ENCODE data around the gene EVX2. TPM values are rescaled to one million over a fixed set of nuclear protein-coding genes. Genes with fewer than 3 reads are reported as not detected.
A peak's percentile ranks its signal among the peaks of the same experiment; 100 is the strongest.

Gene EVX2
- total and polyA plus RNA-seq, 7 donors: not detected

DNA sequence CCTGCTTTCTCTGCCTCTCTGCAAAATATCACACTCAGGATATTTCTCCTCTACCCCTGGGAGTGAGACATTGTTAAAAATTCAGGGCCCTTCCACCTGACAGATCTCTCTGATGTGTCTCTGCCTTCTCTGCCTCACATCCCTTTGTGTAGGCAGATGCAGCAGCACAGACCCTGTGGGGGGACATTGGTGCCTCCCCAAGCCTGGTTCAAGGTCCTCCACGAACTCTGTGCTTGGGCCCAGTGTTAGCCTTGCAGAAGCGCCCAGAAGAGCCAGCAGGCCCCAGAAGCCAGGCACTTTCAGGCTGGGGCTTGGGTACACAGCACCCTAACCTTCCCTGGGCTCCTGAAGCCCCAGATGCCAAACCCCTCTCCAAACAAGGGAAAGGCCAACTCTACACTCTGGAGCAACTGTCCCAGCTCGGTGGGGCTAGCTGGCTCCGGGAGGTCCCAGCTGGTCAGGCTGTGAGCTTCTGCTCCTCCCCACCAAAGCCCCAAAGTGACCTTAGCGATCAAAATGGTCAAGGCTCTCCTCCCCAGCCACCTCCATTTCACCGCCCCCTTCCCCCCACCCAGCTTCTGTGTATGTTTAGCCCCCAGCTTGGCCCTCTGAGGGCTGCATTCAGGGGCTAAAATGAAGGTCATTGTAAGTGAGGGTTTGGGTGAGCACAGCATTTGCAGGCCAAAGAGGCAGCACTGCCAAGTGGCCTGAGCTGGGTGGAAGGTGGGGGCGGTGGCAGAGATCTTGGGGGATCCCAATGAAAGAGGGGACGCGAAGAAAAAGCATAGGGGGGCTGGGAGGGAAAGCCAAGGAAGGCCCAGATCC is 41.4 kb upstream of the EVX2 start:
- ATAC-seq: no peak
- intact Hi-C loops (cut with DNase I): loop anchor here (5.0 kb wide), 6 partner anchors 332 to 1022 kb away; no protein-coding TSS in a partner anchor
- H3K4me1 ChIP-seq: peaks cover 18% of the 10 kb centered on the region
- WGBS, 3 donors: 84 to 95% (median 87%) methylated on average over 9 of the region's 9 CpGs
- no peak for DNase-seq
- peaks cover 2 to 22% (median 17%) of the 10 kb centered on the region in 3 donors for H3K27me3 ChIP-seq (ENCODE audit: insufficient read depth in 3 of 3, low read length in 2 of 3)
- H3K9me3 ChIP-seq: no peaks in the 10 kb centered on the region
- H3K36me3 ChIP-seq (ENCODE audit: insufficient read depth in 1 of 2, low read depth in 1 of 2): no peaks in the 10 kb centered on the region
- H3K4me3 ChIP-seq: no peak overlapping the region
- TF ChIP-seq, protein P1, sequence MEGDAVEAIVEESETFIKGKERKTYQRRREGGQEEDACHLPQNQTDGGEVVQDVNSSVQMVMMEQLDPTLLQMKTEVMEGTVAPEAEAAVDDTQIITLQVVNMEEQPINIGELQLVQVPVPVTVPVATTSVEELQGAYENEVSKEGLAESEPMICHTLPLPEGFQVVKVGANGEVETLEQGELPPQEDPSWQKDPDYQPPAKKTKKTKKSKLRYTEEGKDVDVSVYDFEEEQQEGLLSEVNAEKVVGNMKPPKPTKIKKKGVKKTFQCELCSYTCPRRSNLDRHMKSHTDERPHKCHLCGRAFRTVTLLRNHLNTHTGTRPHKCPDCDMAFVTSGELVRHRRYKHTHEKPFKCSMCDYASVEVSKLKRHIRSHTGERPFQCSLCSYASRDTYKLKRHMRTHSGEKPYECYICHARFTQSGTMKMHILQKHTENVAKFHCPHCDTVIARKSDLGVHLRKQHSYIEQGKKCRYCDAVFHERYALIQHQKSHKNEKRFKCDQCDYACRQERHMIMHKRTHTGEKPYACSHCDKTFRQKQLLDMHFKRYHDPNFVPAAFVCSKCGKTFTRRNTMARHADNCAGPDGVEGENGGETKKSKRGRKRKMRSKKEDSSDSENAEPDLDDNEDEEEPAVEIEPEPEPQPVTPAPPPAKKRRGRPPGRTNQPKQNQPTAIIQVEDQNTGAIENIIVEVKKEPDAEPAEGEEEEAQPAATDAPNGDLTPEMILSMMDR (IDR thresholded peaks at IDR 0.05): no peak
- H3K27ac ChIP-seq: no peak overlapping the region

GRCh38 chr2:176124110-176124946 is 40.6 kb upstream of the EVX2 start:
- TF ChIP-seq, protein P1 (IDR thresholded peaks at IDR 0.05): no peak
- no peak overlapping the region for H3K27ac ChIP-seq
- no peak for DNase-seq

GRCh38 chr2:176123411-176124109 is 39.8 kb upstream of the EVX2 start:
- peaks cover 16% of the 10 kb centered on the region for H3K4me1 ChIP-seq
- no peak for ATAC-seq
- no peak for DNase-seq
- H3K9me3 ChIP-seq: no peaks in the 10 kb centered on the region
- intact Hi-C loops (cut with DNase I): loop anchor here in 1 of 2 donors (5.0 kb wide), 1 partner anchor 1024 kb away; no protein-coding TSS in a partner anchor
- no peaks in the 10 kb centered on the region for H3K36me3 ChIP-seq (ENCODE audit: insufficient read depth in 1 of 2, low read depth in 1 of 2)
- H3K27ac ChIP-seq: peak overlapping the region; percentile 87
- WGBS, 3 donors: 38 to 43% (median 42%) methylated on average over 40 of the region's 40 CpGs
- H3K4me3 ChIP-seq: peak overlapping the region; percentile 83
- H3K27me3 ChIP-seq (ENCODE audit: insufficient read depth in 3 of 3, low read length in 2 of 3): peaks cover 3 to 38% (median 21%) of the 10 kb centered on the region in 3 donors
- TF ChIP-seq, protein P1 (IDR thresholded peaks at IDR 0.05): no peak

More at GRCh38 chr2:176124110-176124946, 40.6 kb upstream of the EVX2 start:
- peaks cover 3 to 30% (median 19%) of the 10 kb centered on the region in 3 donors for H3K27me3 ChIP-seq (ENCODE audit: insufficient read depth in 3 of 3, low read length in 2 of 3)
- no peaks in the 10 kb centered on the region for H3K36me3 ChIP-seq (ENCODE audit: insufficient read depth in 1 of 2, low read depth in 1 of 2)
- peaks cover 18% of the 10 kb centered on the region for H3K4me1 ChIP-seq
- no peak overlapping the region for H3K4me3 ChIP-seq
- H3K9me3 ChIP-seq: no peaks in the 10 kb centered on the region
- no peak for ATAC-seq
- 78 to 82% (median 81%) methylated on average over 34 of the region's 34 CpGs for WGBS, 3 donors
- intact Hi-C loops (cut with DNase I): loop anchor here in 1 of 2 donors (5.0 kb wide), 1 partner anchor 1023 kb away; no protein-coding TSS in a partner anchor

GRCh38 chr2:176122683-176123410 is 39.1 kb upstream of the EVX2 start, which contains the start of gene HOXD9:
TSS of gene HOXD9 (plus strand) at chr2:176122719. CDS start at chr2:176122769, 50 bp downstream.
- no peaks in the 10 kb centered on the region for H3K9me3 ChIP-seq
- ATAC-seq: peak; percentile 75 to 94 (median 90)
- peaks cover 3 to 45% (median 27%) of the 10 kb centered on the region in 3 donors for H3K27me3 ChIP-seq (ENCODE audit: insufficient read depth in 3 of 3, low read length in 2 of 3)
- intact Hi-C loops (cut with DNase I): loop anchor here in 1 of 2 donors (5.0 kb wide), 1 partner anchor 1024 kb away; no protein-coding TSS in a partner anchor
- TF ChIP-seq, protein P1 (IDR thresholded peaks at IDR 0.05): no peak
- H3K4me1 ChIP-seq: peaks cover 8% of the 10 kb centered on the region
- 0 to 1% (median 0%) methylated on average over 39 to 84 of the region's 84 CpGs for WGBS, 3 donors
- DNase-seq: peak; percentile 72 to 87
- H3K36me3 ChIP-seq (ENCODE audit: insufficient read depth in 1 of 2, low read depth in 1 of 2): no peaks in the 10 kb centered on the region
- peak within 1 kb of the TSS; percentile 83 for H3K4me3 ChIP-seq
- H3K27ac ChIP-seq: peak within 1 kb of the TSS; percentile 87

All from psoas muscle (tissue), 8 donors.